SK-N-SH (cell line): ENCODE measurements around the gene INPPL1. TPM values are rescaled to one million over a fixed set of nuclear protein-coding genes. Genes with fewer than 3 reads are reported as not detected.
A peak's percentile ranks its signal among the peaks of the same experiment; 100 is the strongest.

Source experiments
- CTCF ChIA-PET: fragments of 300-600, 350-600 bp; formaldehyde crosslinking; extraction: SDS; loops from one replicate; lab custom pipeline; 2021; lab: Yijun Ruan, JAX
- POLR2A ChIA-PET: fragments of 350-600 bp; sonication (Branson Sonifier 250); formaldehyde crosslinking; extraction: SDS; loops from one replicate; lab custom pipeline; 2020; ENCODE audit warnings: antibody characterized with exemption, inconsistent platforms; lab: Yijun Ruan, JAX
- DNase-seq: peaks from one replicate; pipeline ENCODE4 v3.0.0; 2012
- H2AFZ ChIP-seq: fragments of 200-600 bp; sonication (generic); 2 replicates; pipeline ENCODE4 v1.8.1; 2016; ENCODE audit warnings: antibody characterized with exemption, mild to moderate bottlenecking, low read depth
- H3F3A ChIP-seq: fragments of 200-600 bp; sonication (generic); replicated peaks from 2 replicates; pipeline ENCODE3; 2016; ENCODE audit warnings: antibody characterized with exemption, mild to moderate bottlenecking; ENCODE audit not compliant: insufficient read depth
- H3K27ac ChIP-seq, 2 experiments: fragments of 200-500 bp in 1 of 2; fragments of 200-600 bp in 1 of 2; sonication (Bioruptor generic) in 1 of 2; sonication (generic), shearing (Covaris generic) in 1 of 2; 2 replicates each; pipeline versions ENCODE4 v1.5.1 to v1.6.1; 2014 to 2016; ENCODE audit warnings: low read depth in 2 of 2, inconsistent platforms in 1 of 2, low read length in 1 of 2, mild to moderate bottlenecking in 1 of 2, mixed read lengths in 1 of 2
- H3K27me3 ChIP-seq: fragments of 200-600 bp; sonication (generic), shearing (Covaris generic); 2 replicates; pipeline ENCODE4 v1.6.1; 2016; ENCODE audit warnings: mixed run types; ENCODE audit not compliant: insufficient read depth
- H3K36me3 ChIP-seq, 2 experiments: fragments of 200-500 bp in 1 of 2; fragments of 200-600 bp in 1 of 2; sonication (Bioruptor generic) in 1 of 2; sonication (generic) in 1 of 2; replicated peaks in 1 of 2; 2 replicates each; pipeline versions ENCODE3 to v1.5.1; 2014 to 2016; ENCODE audit warnings: low read length in 1 of 2, mild to moderate bottlenecking in 1 of 2; ENCODE audit not compliant: insufficient read depth in 2 of 2, control insufficient read depth in 1 of 2
- H3K4me1 ChIP-seq, 2 experiments: fragments of 200-500 bp in 1 of 2; fragments of 200-600 bp in 1 of 2; sonication (Bioruptor generic) in 1 of 2; sonication (generic), shearing (Covaris generic) in 1 of 2; 2 replicates each; pipeline versions ENCODE4 v1.5.1 to v1.6.1; 2014 to 2016; ENCODE audit warnings: low read depth in 1 of 2, low read length in 1 of 2, mixed run types in 1 of 2; ENCODE audit not compliant: insufficient read depth in 2 of 2, control insufficient read depth in 1 of 2
- H3K4me2 ChIP-seq: fragments of 200-600 bp; sonication (generic), shearing (Covaris generic); 2 replicates; pipeline ENCODE4 v1.6.1; 2017; ENCODE audit warnings: mixed run types
- H3K4me3 ChIP-seq, 2 experiments: fragments of 200-500 bp in 1 of 2; fragments of 200-600 bp in 1 of 2; sonication (Bioruptor generic) in 1 of 2; sonication (generic), shearing (Covaris generic) in 1 of 2; 2 replicates each; pipeline versions ENCODE4 v1.5.1 to v1.8.1; 2014 to 2016; ENCODE audit warnings: low read depth in 2 of 2, inconsistent platforms in 1 of 2, low read length in 1 of 2, mild to moderate bottlenecking in 1 of 2, mixed read lengths in 1 of 2, moderate library complexity in 1 of 2
- H3K79me2 ChIP-seq: fragments of 200-600 bp; sonication (generic); 2 replicates; pipeline ENCODE4 v1.8.1; 2017; ENCODE audit warnings: mild to moderate bottlenecking; ENCODE audit not compliant: insufficient read depth
- H3K9ac ChIP-seq: fragments of 200-600 bp; sonication (generic); 2 replicates; pipeline ENCODE4 v1.6.1; 2017; ENCODE audit warnings: mixed run types
- H3K9me2 ChIP-seq: fragments of 200-600 bp; sonication (generic); 2 replicates; pipeline ENCODE4 v1.6.1; 2017; ENCODE audit warnings: mixed run types
- H3K9me3 ChIP-seq: fragments of 200-600 bp; sonication (generic); 2 replicates; pipeline ENCODE4 v1.6.1; 2017; ENCODE audit warnings: mixed run types, mild to moderate bottlenecking, moderate library complexity
- H4K20me1 ChIP-seq: fragments of 200-600 bp; sonication (generic); 2 replicates; pipeline ENCODE4 v1.6.1; 2017; ENCODE audit warnings: mild to moderate bottlenecking, mixed run types; ENCODE audit not compliant: insufficient read depth
- ELF1 ChIP-seq: IDR thresholded peaks from 2 replicates; pipeline ENCODE4 v1.4.0; 2012
- EZH2phosphoT487 ChIP-seq: fragments of 200-600 bp; sonication (generic); IDR thresholded peaks from 2 replicates; pipeline ENCODE4 v1.6.1; 2017; ENCODE audit warnings: low read depth, mixed run types, mild to moderate bottlenecking, antibody characterized with exemption, moderate library complexity, borderline replicate concordance
- FOXM1 ChIP-seq: IDR thresholded peaks from 2 replicates; pipeline ENCODE4 v1.4.0; 2012; ENCODE audit warnings: low read depth, mild to moderate bottlenecking
- MXI1 ChIP-seq: IDR thresholded peaks from 2 replicates; pipeline ENCODE4 v1.6.1; 2012; ENCODE audit warnings: mild to moderate bottlenecking, low read depth, low read length, improper control_type of control experiment
- NFIC ChIP-seq: IDR thresholded peaks from 2 replicates; pipeline ENCODE4 v1.4.0; 2012; ENCODE audit warnings: borderline replicate concordance
- NRF1 ChIP-seq: IDR thresholded peaks from 2 replicates; pipeline ENCODE4 v1.6.1; 2012; ENCODE audit warnings: low read depth, mild to moderate bottlenecking, low read length
- RCOR1 ChIP-seq: fragments of 150-350 bp; IDR thresholded peaks from 2 replicates; pipeline ENCODE4 v1.6.1; 2017; ENCODE audit warnings: antibody characterized with exemption, low read length
- RFX5 ChIP-seq: IDR thresholded peaks from 2 replicates; pipeline ENCODE4 v1.6.1; 2012; ENCODE audit warnings: mild to moderate bottlenecking, improper control_type of control experiment, low read length
- SMC3 ChIP-seq: IDR thresholded peaks from 2 replicates; pipeline ENCODE4 v1.6.1; 2012; ENCODE audit warnings: low read depth, low read length, improper control_type of control experiment
- USF1 ChIP-seq: IDR thresholded peaks from 2 replicates; pipeline ENCODE4 v1.4.0; 2012; ENCODE audit warnings: low read depth, borderline replicate concordance
- YY1 ChIP-seq: IDR thresholded peaks from 2 replicates; pipeline ENCODE4 v1.4.0; 2012; ENCODE audit warnings: low read depth, mild to moderate bottlenecking
- ZBTB33 ChIP-seq: IDR thresholded peaks from 2 replicates; pipeline ENCODE4 v1.4.0; 2012; ENCODE audit warnings: low read depth, borderline replicate concordance
- WGBS: methylation state at CpG from one replicate; pipeline ENCODE4 v1.1.6; 2017; ENCODE audit warnings: low lambda C conversion rate; 5-methylcytosine and 5-hydroxymethylcytosine counted together
- polyA plus RNA-seq, 3 experiments: library from polyadenylated mRNA; depleted of rRNA; stranded (reverse); fragments of >200 nt; gene quantifications; 2 replicates each; pipeline ENCODE4 v1.2.3, GENCODE V29; 2012
- TF ChIP-seq, protein P1 (sequence below): fragments of 150-350 bp; IDR thresholded peaks from 2 replicates; pipeline ENCODE4 v1.6.1; 2016; ENCODE audit warnings: mild to moderate bottlenecking, low read depth, low read length
- TF ChIP-seq, protein P2 (sequence below): IDR thresholded peaks from 2 replicates; pipeline ENCODE4 v1.4.0; 2012; ENCODE audit warnings: low read depth
- TF ChIP-seq, protein P3 (sequence below): IDR thresholded peaks from 2 replicates; pipeline ENCODE4; 2012

Gene INPPL1
- polyA plus RNA-seq, 1 of the 3 experiments (the other 2 are of a cell fraction) = 123 TPM

DNA sequence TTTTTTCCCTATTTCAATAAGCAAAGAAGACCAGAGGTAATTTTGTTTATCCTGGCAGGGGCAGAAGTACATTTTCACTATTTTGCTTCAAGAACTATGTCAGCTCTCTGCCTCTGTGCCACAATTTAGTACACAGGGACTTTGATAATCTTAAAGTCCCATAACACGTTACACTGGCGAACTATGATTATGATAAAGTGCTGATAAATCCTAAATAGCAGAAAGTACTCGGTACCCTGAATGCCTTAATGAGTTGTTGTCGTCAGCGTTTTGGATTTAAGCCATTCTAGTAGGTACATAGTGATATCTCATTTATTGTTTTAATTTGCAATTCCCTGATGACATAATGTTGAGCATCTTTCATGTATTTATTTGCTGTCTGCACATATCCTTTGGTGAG, 36.0 kb downstream of the INPPL1 start:
- Histone ChIP-seq H3K27ac (peak overlapping the region in 1 of 2 experiments; percentile 62; a peak in 2 of 4 replicates), H3K79me2 (no peaks in the 10 kb centered on the region), H3K9me2 (no peaks in the 10 kb centered on the region), H3K9ac (no peak overlapping the region), H2AFZ (no peak overlapping the region), H3K4me3 (no peak overlapping the region), H3F3A (peaks cover 7% of the 10 kb centered on the region), H4K20me1 (no peaks in the 10 kb centered on the region), H3K36me3 (no peaks in the 10 kb centered on the region), H3K9me3 (no peaks in the 10 kb centered on the region), H3K27me3 (no peaks in the 10 kb centered on the region), H3K4me1 (no peaks in the 10 kb centered on the region; a peak in 1 of 4 replicates), H3K4me2 (no peak overlapping the region; the same call in 1 of the 2 replicates)
- no peak for TF ChIP-seq NRF1
- WGBS = 36% methylated on average over 5 of the region's 5 CpGs
- ChIA-PET CTCF (interaction anchor here (1.5 kb wide), 1 partner anchor 92 kb away, joined by 3 read pairs; no protein-coding TSS in a partner anchor), POLR2A (no interaction called here)
- peak; percentile 45 for DNase-seq

DNA sequence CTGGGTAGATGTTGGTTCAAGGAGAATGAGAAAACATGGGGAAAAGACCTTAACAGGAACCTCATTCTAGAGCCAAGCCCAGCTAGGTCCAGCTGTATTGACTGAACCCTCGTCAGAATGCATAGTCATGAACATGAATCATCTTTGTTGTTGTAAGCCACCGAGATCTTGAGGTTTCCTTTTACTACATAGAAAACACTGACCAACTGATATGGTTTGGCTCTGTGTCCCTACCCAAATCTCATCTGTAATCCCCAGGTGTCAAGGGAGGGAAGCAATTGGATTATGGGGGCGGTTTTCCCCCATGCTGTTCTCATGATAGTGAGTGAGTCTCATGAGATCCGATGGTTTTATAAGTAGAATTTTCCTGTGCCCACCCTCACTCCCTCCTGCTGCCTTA, 38.8 kb downstream of the INPPL1 start:
- H3K4me1 ChIP-seq = no peaks in the 10 kb centered on the region; a peak in 2 of 4 replicates
- H3F3A ChIP-seq = peaks cover 7% of the 10 kb centered on the region
- TF ChIP-seq ELF1 = no peak
- TF ChIP-seq ZBTB33 = no peak
- TF ChIP-seq USF1 = no peak
- TF ChIP-seq, protein P1, sequence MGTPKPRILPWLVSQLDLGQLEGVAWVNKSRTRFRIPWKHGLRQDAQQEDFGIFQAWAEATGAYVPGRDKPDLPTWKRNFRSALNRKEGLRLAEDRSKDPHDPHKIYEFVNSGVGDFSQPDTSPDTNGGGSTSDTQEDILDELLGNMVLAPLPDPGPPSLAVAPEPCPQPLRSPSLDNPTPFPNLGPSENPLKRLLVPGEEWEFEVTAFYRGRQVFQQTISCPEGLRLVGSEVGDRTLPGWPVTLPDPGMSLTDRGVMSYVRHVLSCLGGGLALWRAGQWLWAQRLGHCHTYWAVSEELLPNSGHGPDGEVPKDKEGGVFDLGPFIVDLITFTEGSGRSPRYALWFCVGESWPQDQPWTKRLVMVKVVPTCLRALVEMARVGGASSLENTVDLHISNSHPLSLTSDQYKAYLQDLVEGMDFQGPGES = no peak
- no peak for TF ChIP-seq MXI1
- TF ChIP-seq RCOR1 = no peak
- TF ChIP-seq RFX5 = no peak
- no peak for TF ChIP-seq YY1
- TF ChIP-seq EZH2phosphoT487 = no peak
- TF ChIP-seq, protein P2, sequence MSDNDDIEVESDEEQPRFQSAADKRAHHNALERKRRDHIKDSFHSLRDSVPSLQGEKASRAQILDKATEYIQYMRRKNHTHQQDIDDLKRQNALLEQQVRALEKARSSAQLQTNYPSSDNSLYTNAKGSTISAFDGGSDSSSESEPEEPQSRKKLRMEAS = no peak
- no peak for TF ChIP-seq FOXM1
- no peak for TF ChIP-seq SMC3
- TF ChIP-seq, protein P3, sequence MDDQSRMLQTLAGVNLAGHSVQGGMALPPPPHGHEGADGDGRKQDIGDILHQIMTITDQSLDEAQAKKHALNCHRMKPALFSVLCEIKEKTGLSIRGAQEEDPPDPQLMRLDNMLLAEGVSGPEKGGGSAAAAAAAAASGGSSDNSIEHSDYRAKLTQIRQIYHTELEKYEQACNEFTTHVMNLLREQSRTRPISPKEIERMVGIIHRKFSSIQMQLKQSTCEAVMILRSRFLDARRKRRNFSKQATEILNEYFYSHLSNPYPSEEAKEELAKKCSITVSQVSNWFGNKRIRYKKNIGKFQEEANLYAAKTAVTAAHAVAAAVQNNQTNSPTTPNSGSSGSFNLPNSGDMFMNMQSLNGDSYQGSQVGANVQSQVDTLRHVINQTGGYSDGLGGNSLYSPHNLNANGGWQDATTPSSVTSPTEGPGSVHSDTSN = no peak
- no peak for TF ChIP-seq NFIC
- H4K20me1 ChIP-seq = no peaks in the 10 kb centered on the region
- 55% methylated on average over 4 of the region's 4 CpGs for WGBS
- H3K27me3 ChIP-seq = no peaks in the 10 kb centered on the region
- no peak overlapping the region for H2AFZ ChIP-seq
- CTCF ChIA-PET = no interaction called here
- H3K9me2 ChIP-seq = no peaks in the 10 kb centered on the region
- no peaks in the 10 kb centered on the region for H3K36me3 ChIP-seq
- no peaks in the 10 kb centered on the region for H3K79me2 ChIP-seq
- DNase-seq = no peak
- H3K27ac ChIP-seq = no peak overlapping the region
- POLR2A ChIA-PET = no interaction called here
- H3K9me3 ChIP-seq = no peaks in the 10 kb centered on the region
- no peak overlapping the region for H3K9ac ChIP-seq
- H3K4me2 ChIP-seq = no peak overlapping the region
- no peak overlapping the region for H3K4me3 ChIP-seq
